Fibroblast of villous mesenchyme (primary cell): Measurements from ENCODE around the gene SPCS2. TPM values are rescaled to one million over a fixed set of nuclear protein-coding genes. Genes with fewer than 3 reads are reported as not detected.

Source experiments
- DNase-seq: peaks from one replicate; pipeline ENCODE4 v3.0.0-alpha.2; 2010; ENCODE audit warnings: low read depth
- H3K4me3 ChIP-seq: 2 replicates; pipeline ENCODE4 v1.5.1; 2011; ENCODE audit warnings: low read depth, mild to moderate bottlenecking, low read length
- total RNA-seq: library from RNA; depleted of rRNA; stranded (reverse); fragments of >200 nt; gene quantifications from 2 replicates; pipeline ENCODE4 v1.2.3, GENCODE V29; 2012
- TF ChIP-seq, protein P1 (sequence below): IDR thresholded peaks from 2 replicates; pipeline ENCODE4 v1.5.1; 2012; ENCODE audit warnings: low read depth, mild to moderate bottlenecking, low read length; ENCODE audit not compliant: insufficient read depth

Gene SPCS2
- total RNA-seq = 14.7 and 20.3 TPM in 2 replicates

DNA sequence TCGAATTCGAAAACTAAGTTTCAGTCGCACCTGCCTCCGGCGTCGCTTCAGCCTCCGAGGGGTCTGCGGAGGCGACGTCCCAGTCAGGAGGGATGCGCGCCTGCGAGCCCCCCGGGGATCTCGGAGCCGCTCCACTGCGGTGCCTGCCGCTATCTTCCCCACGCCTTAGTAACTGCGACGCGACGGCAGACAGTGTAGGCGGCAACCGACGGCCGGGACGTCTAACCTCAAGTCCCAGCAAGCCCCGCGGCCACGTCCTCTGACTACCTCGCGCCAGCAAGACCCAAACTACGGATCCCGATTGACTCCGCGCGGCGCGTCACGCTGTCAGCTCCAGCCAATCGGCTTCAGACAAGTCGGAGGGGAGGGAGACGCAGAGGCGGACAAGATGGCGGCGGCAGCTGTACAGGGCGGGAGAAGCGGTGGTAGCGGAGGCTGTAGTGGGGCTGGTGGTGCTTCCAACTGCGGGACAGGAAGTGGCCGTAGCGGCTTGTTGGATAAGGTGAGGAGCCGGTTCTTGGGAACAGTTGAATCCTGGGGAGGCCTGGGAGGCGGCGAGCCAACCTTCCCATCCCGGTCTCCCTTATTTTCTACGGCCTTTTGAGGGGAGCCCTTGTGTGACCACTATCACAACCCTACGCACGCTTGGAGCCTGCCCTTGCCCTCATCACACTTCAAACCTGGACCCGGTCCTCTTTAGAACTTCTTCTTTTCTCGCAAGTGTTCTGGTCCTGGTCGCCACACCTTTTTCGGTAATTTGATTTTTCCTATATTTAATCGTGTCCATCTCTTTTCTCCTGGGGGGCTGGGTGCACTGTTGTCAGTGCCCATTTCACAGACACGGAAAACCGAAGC lies at the start of gene SPCS2, which contains the start of gene XRRA1:
Gene SPCS2 (plus strand): TSS at position 369 of the 855 bp plus-strand sequence. CDS start 20 bp downstream, at position 389.
Gene XRRA1 (minus strand): TSS at position 194 of the 855 bp plus-strand sequence. CDS start 8,213 bp downstream, outside the sequence.
- TF ChIP-seq, protein P1, sequence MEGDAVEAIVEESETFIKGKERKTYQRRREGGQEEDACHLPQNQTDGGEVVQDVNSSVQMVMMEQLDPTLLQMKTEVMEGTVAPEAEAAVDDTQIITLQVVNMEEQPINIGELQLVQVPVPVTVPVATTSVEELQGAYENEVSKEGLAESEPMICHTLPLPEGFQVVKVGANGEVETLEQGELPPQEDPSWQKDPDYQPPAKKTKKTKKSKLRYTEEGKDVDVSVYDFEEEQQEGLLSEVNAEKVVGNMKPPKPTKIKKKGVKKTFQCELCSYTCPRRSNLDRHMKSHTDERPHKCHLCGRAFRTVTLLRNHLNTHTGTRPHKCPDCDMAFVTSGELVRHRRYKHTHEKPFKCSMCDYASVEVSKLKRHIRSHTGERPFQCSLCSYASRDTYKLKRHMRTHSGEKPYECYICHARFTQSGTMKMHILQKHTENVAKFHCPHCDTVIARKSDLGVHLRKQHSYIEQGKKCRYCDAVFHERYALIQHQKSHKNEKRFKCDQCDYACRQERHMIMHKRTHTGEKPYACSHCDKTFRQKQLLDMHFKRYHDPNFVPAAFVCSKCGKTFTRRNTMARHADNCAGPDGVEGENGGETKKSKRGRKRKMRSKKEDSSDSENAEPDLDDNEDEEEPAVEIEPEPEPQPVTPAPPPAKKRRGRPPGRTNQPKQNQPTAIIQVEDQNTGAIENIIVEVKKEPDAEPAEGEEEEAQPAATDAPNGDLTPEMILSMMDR = no peak
- DNase-seq = peak; percentile 99
- peak within 1 kb of the TSS; percentile 100 for H3K4me3 ChIP-seq

DNA sequence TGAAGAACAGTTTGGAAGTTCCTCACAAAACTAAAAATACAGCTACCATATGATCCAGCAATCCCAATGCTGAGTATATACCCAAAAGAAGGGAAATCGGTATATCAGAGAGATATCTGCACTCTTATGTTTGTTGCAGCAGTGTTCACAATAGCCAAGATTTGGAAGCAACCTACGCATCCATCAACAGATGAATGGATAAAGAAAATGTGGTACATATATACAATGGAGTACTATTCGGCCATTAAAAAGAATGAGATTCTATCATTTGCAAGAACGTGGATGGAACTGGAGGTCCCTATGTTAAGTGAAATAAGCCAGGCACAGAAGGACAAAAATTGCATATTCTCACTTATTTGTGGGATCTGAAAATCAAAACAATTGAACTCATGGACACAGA lies 46.7 kb upstream of the SPCS2 start:
- no peak overlapping the region for H3K4me3 ChIP-seq
- no peak for DNase-seq
- TF ChIP-seq, protein P1 = no peak

DNA sequence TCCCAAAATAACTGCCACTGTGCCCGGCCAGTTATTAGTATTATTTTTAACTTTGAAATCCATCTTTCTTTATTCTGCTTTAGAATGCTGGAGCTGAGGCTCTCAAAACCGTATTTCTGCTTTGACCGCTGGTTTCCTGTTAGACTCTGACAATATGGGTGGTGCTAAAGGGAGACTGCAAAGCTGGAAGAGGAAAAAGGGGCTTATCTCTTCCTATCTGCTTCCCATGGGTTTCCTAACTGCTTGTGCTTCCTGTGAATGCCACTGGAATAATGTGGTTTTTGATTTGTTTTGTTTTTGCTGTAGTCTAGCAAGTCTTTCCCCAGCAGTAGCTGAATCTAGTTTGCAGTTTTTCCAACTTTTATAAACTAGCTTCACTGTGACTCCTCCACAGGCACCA lies 43.7 kb upstream of the SPCS2 start:
- H3K4me3 ChIP-seq = no peak overlapping the region
- no peak for DNase-seq
- TF ChIP-seq, protein P1 = no peak

DNA sequence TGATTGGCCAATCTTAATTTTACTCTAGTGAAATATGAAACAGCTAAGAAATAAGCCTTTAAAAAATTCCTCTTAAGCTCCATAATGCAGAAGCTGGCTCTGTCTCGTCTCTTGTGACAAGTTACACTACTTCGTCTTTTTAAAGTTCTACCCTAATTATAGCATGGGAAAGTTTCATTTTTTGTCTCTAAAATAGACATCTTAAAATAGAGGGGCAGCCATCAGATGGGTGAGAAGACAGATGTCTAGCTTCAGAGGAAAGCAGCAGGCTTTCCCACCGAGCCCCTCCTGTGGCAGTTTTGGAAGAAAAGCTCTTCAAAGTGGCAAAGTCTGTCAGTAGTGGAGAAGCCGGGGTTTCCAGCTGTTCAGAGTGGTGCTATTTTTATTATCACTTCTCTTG lies 39.7 kb upstream of the SPCS2 start:
- DNase-seq = no peak
- TF ChIP-seq, protein P1 = no peak
- H3K4me3 ChIP-seq = no peak overlapping the region

DNA sequence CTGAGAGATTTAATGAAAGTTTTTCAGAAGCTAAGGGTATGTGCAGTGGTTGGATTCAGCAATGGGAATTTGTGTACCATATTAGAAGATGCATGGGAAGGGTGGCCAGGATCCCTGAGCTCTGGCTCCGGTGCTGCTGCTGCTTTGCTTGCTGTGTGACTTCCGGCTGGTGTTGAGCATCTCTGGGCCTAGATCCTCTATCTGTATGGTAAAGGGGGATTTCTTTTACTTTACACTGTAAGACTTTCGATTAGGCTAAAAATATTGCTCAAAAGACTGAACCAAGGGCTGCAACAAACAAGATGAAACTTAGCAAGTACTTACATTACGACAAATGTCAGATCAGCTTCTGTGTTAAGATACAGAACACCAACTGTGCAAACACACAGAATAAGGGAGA lies 39.3 kb upstream of the SPCS2 start:
- TF ChIP-seq, protein P1 = no peak
- no peak overlapping the region for H3K4me3 ChIP-seq
- no peak for DNase-seq

DNA sequence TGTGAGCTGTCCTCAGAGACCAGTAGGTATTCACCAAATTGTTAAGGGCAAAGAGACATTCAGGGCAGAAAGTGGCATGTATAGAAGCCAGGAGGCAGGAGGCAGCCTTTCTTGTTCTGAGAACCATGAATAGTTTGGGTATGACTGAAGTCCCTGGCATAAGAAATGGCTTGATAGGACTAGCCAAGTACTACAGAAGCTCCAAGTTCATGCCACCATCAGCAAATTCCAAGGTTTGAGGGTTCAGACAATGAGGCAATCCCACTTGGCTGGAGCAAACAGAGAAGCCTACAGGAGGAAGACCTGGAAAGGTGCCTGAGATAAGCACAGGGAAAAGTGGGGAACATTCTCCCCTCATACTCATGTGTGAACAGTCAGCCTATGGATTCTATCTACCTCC lies 25.9 kb upstream of the SPCS2 start:
- DNase-seq = no peak
- H3K4me3 ChIP-seq = no peak overlapping the region
- TF ChIP-seq, protein P1 = no peak
